SJSA1 (cell line): ENCODE data around the gene FAM107B. TPM values are rescaled to one million over a fixed set of nuclear protein-coding genes. Genes with fewer than 3 reads are reported as not detected.
A peak's percentile ranks its signal among the peaks of the same experiment; 100 is the strongest.

Experiments
- DNase-seq, 2 experiments: peaks; one replicate each; pipeline ENCODE4 v3.0.0-alpha.2; 2015 to 2020; ENCODE audit warnings: low spot score in 2 of 2, low read depth in 1 of 2
- H3K27ac ChIP-seq: fragments of 250-450 bp; sonication (Bioruptor Pico); 2 replicates; pipeline ENCODE4 v1.5.1; 2020; ENCODE audit warnings: mild to moderate bottlenecking, moderate library complexity
- H3K27me3 ChIP-seq: fragments of 250-450 bp; sonication (Bioruptor Pico); replicated peaks from 2 replicates; pipeline ENCODE4 v1.5.1; 2020; ENCODE audit warnings: mild to moderate bottlenecking, moderate library complexity
- H3K36me3 ChIP-seq: fragments of 250-450 bp; sonication (Bioruptor Pico); 2 replicates; pipeline ENCODE4 v1.5.1; 2020; ENCODE audit warnings: mild to moderate bottlenecking
- H3K4me1 ChIP-seq: fragments of 250-450 bp; sonication (Bioruptor Pico); replicated peaks from 2 replicates; pipeline ENCODE4 v1.6.1; 2021; ENCODE audit warnings: mild to moderate bottlenecking
- H3K4me3 ChIP-seq: fragments of 250-450 bp; sonication (Bioruptor Pico); 2 replicates; pipeline ENCODE4 v1.5.1; 2020; ENCODE audit warnings: mild to moderate bottlenecking
- H3K9me3 ChIP-seq: fragments of 250-450 bp; sonication (Bioruptor Pico); replicated peaks from 2 replicates; pipeline ENCODE4 v1.5.1; 2020; ENCODE audit warnings: mild to moderate bottlenecking
- total RNA-seq: library from RNA; depleted of rRNA; stranded (reverse); fragments of >200 nt; shearing (Covaris generic); gene quantifications from 2 replicates; pipeline ENCODE4 v1.2.3, GENCODE V29; 2014

The FAM107B gene
- total RNA-seq, 1 experiment from 2014 or later = 31.9 TPM

DNA sequence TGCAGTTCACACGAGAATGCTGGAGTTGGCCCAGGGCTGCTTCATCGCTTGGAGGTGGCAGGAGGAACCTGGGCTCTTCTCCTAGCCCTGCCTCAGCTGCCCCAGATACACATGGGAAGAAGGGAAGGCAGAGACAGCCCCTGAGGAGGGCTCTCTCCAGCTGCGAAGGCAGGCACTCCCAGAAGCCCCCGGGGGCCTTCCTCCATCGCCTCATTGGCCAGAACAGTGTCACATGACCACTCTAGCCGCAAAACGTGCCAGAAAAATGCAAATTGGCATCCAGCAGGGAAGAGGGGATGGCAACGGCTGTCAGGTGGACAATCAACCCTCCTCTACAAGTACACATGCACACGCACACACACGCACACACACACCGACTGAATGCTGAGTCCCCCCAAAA lies 226.2 kb downstream of the FAM107B start:
- Histone ChIP-seq H3K36me3 (peaks cover 5% of the 10 kb centered on the region), H3K9me3 (no peaks in the 10 kb centered on the region), H3K27ac (no peak overlapping the region), H3K27me3 (no peaks in the 10 kb centered on the region), H3K4me1 (peaks cover 28% of the 10 kb centered on the region), H3K4me3 (no peak overlapping the region)
- DNase-seq = no peak

DNA sequence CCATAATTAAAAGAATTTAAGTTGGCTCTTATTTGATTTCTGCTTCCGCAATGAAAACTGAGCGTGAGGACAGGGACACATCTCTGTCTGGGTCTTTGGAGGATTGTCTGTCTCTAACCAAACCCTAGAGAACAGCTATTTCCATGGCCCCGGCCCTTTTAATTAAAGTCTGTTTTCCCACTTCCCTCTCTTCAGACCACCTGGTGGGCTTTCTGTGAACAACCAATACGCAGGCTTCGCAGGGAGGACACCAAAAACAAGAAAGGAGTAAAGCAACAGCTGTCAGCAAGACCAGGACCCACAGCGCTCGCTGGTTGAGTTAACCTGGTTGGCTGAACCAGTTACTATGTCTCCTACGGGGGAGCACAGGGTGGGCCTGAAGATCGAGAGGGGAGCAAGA lies 226.9 kb downstream of the FAM107B start:
- no peak for DNase-seq
- Histone ChIP-seq H3K27ac (no peak overlapping the region), H3K4me1 (peaks cover 34% of the 10 kb centered on the region), H3K36me3 (peaks cover 5% of the 10 kb centered on the region), H3K9me3 (no peaks in the 10 kb centered on the region), H3K27me3 (no peaks in the 10 kb centered on the region), H3K4me3 (no peak overlapping the region)

- Histone ChIP-seq H3K27ac (peak overlapping the region; percentile 17; the same call in 1 of the 2 replicates), H3K4me1 (peaks cover 34% of the 10 kb centered on the region), H3K9me3 (no peaks in the 10 kb centered on the region), H3K27me3 (no peaks in the 10 kb centered on the region), H3K36me3 (peaks cover 14% of the 10 kb centered on the region), H3K4me3 (no peak overlapping the region)
- DNase-seq = peak in 1 of 2 experiments; percentile 43
Observed at GRCh38 chr10:14545827-14546226, 228.9 kb downstream of the FAM107B start.

GRCh38 chr10:14543904-14544210 lies 230.8 kb downstream of the FAM107B start:
- no peak overlapping the region for H3K4me3 ChIP-seq
- no peak for DNase-seq
- peaks cover 9% of the 10 kb centered on the region for H3K36me3 ChIP-seq
- no peak overlapping the region for H3K27ac ChIP-seq
- H3K9me3 ChIP-seq = no peaks in the 10 kb centered on the region
- H3K27me3 ChIP-seq = no peaks in the 10 kb centered on the region
- H3K4me1 ChIP-seq = peaks cover 31% of the 10 kb centered on the region

DNA sequence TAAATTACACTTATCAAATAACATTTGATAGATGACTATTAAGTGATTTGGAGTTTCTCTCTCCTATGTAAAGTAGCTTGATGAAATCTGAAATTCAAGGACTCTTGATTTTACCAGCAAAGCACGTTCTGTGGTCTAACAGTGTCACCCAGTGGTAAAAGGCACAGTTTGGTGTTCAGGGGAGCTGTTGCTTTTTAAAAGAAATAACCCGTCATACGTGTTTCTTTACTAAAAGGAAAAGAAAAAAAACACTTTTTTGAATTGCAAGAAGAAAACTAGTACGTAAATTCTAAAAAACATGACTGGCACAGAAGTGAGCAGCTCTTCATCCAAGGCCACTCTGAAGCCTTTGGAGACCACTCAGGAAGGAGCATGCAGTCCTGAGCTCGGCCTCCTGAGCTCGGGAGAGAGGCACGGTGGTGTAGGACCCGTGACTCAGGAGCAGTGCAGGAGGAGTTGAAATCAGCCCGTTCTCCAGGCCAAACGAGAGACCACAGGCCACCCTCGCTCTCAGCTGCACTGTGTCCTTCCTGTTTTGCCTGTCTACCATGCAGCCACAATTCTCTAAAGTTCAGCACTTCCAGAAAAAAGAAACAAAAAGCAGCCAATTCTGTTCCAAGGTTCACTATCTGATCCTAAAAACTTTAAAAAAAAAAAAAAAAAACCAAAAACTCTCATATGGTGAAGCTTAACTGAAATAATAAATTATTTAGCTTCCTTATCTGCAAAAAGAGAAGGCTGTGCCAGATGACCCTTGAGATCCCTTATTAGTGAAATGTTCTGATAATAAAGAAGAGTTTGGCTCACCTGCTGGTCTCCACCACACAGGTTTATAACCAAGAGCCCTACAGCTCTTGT lies 231.4 kb downstream of the FAM107B start:
- DNase-seq = no peak
- peaks cover 9% of the 10 kb centered on the region for H3K36me3 ChIP-seq
- no peak overlapping the region; the same call in 1 of the 2 replicates for H3K27ac ChIP-seq
- no peaks in the 10 kb centered on the region for H3K9me3 ChIP-seq
- no peaks in the 10 kb centered on the region for H3K27me3 ChIP-seq
- peaks cover 31% of the 10 kb centered on the region for H3K4me1 ChIP-seq
- no peak overlapping the region for H3K4me3 ChIP-seq

- H3K27ac ChIP-seq = no peak overlapping the region
- H3K27me3 ChIP-seq = no peaks in the 10 kb centered on the region
- no peaks in the 10 kb centered on the region for H3K9me3 ChIP-seq
- no peak overlapping the region for H3K4me3 ChIP-seq
- peaks cover 26% of the 10 kb centered on the region for H3K4me1 ChIP-seq
- H3K36me3 ChIP-seq = peaks cover 19% of the 10 kb centered on the region
- no peak for DNase-seq
Observed at GRCh38 chr10:14541379-14541778, 233.3 kb downstream of the FAM107B start.

DNA sequence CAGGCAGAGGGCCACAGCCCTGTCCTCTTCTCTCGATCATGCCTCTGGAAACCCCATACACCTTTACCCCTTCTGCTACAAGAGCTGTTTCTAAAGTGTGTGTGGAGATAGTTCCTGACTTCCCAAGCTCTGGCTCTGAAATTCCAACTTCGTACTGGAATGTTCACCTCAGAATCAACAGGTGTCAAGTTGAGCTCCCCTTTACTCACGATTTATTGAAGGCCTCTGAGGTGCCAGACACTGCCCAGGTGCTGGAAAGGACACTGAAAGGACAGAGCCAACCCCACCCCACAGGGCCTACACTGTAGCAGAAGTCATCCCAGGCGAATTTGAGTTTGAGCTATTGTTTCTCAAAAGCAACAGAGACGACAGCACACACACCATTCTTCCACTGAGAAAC lies 234.1 kb downstream of the FAM107B start:
- H3K9me3 ChIP-seq = no peaks in the 10 kb centered on the region
- DNase-seq = no peak
- peaks cover 19% of the 10 kb centered on the region for H3K4me1 ChIP-seq
- H3K4me3 ChIP-seq = no peak overlapping the region
- no peaks in the 10 kb centered on the region for H3K27me3 ChIP-seq
- no peak overlapping the region for H3K27ac ChIP-seq
- peaks cover 19% of the 10 kb centered on the region for H3K36me3 ChIP-seq

DNA sequence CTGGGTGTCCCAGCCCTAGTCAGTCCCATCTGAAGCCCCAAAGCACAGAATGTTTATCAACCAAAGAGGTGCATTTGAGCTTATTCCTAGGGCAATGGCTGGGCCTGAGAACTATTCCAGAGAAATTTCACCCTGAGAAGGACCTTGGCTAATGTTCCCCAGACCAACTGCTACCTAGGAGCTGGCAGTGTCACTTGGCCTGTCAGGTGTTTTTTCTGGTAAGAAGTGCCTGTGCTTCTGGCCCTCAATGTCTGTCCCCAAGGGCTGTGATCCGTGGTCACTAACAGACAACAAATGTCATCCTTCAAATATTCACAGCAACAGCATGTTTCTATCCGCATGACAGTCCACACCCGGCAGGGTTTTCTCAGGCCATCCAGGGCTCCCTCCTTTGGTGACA lies 234.6 kb downstream of the FAM107B start:
- no peaks in the 10 kb centered on the region for H3K9me3 ChIP-seq
- no peaks in the 10 kb centered on the region for H3K27me3 ChIP-seq
- H3K4me3 ChIP-seq = no peak overlapping the region
- H3K4me1 ChIP-seq = peaks cover 13% of the 10 kb centered on the region
- no peak for DNase-seq
- H3K36me3 ChIP-seq = peaks cover 19% of the 10 kb centered on the region
- H3K27ac ChIP-seq = no peak overlapping the region

DNA sequence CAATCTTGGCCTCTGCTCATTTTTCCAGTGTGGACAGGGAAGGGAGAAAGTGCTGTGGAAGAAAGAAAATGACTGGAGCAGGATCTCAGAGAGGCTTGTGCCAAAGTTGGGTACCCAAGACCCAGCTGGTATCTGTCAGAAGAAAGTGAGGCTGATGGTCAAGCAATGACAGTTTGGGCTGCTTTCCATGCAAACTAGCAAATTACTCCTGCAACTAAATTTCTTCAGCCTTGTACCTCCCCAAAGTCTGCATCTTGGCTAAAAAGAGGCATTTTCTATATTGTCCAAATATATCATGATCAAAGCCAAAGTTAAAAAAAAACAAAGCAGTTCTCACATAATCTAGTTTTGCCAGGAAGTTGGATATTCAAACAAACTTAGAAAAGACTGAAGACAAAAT lies 235.5 kb downstream of the FAM107B start:
- H3K4me1 ChIP-seq = peaks cover 12% of the 10 kb centered on the region
- no peak overlapping the region for H3K27ac ChIP-seq
- peaks cover 19% of the 10 kb centered on the region for H3K36me3 ChIP-seq
- H3K9me3 ChIP-seq = no peaks in the 10 kb centered on the region
- no peak for DNase-seq
- H3K27me3 ChIP-seq = no peaks in the 10 kb centered on the region
- H3K4me3 ChIP-seq = no peak overlapping the region

DNA sequence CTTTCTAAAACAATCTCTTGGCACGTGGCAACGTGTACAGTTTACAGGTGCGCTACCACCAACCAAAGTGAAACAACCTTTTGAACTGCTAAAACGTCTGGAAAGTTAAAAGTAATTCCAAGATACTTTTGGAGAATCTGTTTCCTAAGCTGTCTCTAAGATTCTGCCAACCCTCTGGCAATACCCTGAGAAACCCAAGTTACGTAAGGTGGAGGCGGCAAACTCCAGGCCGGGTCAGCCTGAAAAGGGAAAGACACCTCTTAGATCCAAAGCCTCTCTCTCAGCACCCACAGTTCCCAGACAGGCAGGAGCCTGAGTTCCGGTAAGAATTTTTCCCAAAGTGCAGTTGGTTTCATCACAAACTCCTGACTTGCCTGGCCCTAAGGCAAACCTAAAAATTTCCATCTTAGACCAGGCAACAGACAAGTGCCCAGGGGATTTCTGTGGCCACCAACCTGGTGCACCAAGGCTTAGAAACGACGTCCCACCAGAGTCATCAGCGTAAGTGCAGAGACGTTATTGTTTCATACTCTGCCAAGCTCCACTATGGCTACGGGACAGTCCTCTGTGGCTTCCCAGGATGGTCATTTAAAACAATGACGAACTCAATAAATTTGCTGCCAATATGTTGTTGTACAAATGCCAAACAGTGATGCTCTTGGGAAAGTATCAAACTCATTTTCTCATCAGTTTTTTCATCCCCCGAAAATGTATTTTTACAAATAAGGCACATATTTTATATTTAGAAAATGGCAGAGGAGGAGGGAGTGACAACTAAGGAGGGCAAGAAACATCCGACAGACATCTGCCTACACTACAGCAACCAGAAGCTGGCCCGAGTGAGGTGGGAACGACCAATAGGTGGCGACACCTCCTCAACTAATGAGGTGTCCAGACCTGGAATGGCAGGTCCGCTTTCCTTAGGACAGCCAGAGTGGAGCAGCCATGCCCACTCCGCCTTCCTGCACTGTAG lies 238.2 kb downstream of the FAM107B start:
- Histone ChIP-seq H3K36me3 (peaks cover 16% of the 10 kb centered on the region), H3K4me1 (peaks cover 12% of the 10 kb centered on the region), H3K9me3 (no peaks in the 10 kb centered on the region), H3K27ac (no peak overlapping the region), H3K4me3 (no peak overlapping the region), H3K27me3 (no peaks in the 10 kb centered on the region)
- peak; percentile 50 to 66 for DNase-seq

- H3K4me3 ChIP-seq = no peak overlapping the region
- no peaks in the 10 kb centered on the region for H3K9me3 ChIP-seq
- H3K27me3 ChIP-seq = no peaks in the 10 kb centered on the region
- H3K27ac ChIP-seq = no peak overlapping the region
- peaks cover 12% of the 10 kb centered on the region for H3K36me3 ChIP-seq
- DNase-seq = no peak
- H3K4me1 ChIP-seq = peaks cover 12% of the 10 kb centered on the region
Observed at GRCh38 chr10:14535457-14536130, 239.1 kb downstream of the FAM107B start.

DNA sequence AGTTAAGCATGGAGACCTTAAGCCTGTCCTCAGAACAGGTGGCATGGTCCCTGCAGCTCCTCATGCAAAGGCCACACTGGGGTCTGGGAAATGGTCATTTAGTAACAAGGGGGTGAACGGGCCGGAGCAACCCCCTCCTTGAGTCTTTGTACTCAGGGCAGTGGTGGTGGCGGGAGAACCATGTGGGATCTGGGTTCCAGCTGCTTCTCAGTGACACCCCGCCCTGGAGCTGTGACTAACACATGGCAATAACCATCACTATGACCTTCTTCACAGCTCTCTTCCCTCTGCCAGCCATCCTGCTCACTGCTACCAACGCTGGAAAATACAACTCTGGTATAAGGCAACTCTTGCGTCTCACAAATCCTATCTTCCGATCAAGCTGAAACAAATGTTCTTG lies 240.5 kb downstream of the FAM107B start:
- DNase-seq = no peak
- H3K27ac ChIP-seq = no peak overlapping the region
- peaks cover 9% of the 10 kb centered on the region for H3K4me1 ChIP-seq
- H3K36me3 ChIP-seq = peaks cover 22% of the 10 kb centered on the region
- H3K4me3 ChIP-seq = no peak overlapping the region
- no peaks in the 10 kb centered on the region for H3K9me3 ChIP-seq
- no peaks in the 10 kb centered on the region for H3K27me3 ChIP-seq

GRCh38 chr10:14533295-14533694 lies 241.4 kb downstream of the FAM107B start:
- H3K4me3 ChIP-seq = no peak overlapping the region
- peaks cover 9% of the 10 kb centered on the region for H3K4me1 ChIP-seq
- H3K36me3 ChIP-seq = peaks cover 27% of the 10 kb centered on the region
- H3K27me3 ChIP-seq = no peaks in the 10 kb centered on the region
- no peaks in the 10 kb centered on the region for H3K9me3 ChIP-seq
- H3K27ac ChIP-seq = no peak overlapping the region
- DNase-seq = no peak
